Heart left ventricle (tissue), 13 donors: ENCODE data around the gene AHCYL2.

Source experiments
- CTCF ChIP-seq, 12 donors: fragments of 200-600 bp; sonication (generic) in 4 of 12; IDR thresholded peaks; one replicate each; pipeline versions ENCODE4 v1.5.0 to v1.8.0; 2018 to 2022; ENCODE audit warnings: antibody characterized with exemption in 12 of 12, mild to moderate bottlenecking in 5 of 12
- POLR2A ChIP-seq, 2 donors: fragments of 450-650 bp; IDR thresholded peaks; one replicate each; pipeline ENCODE4 v1.6.1; 2017; ENCODE audit warnings: antibody characterized with exemption in 2 of 2, mild to moderate bottlenecking in 2 of 2, moderate library complexity in 2 of 2
- donor health status: ischemic (EF 13 %, LVEDD 7.1; RV severe dilation, severe dysfunction).
- donor health status: DM: no; HTN: yes; CAD: no.
- donor health status: DM: no; HTN: no; CAD: no.
- donor health status: ischemic (EF 25% LVEDD 6.9; RV normal size, moderate dysfunction).
- donor health status: ischemic (EF 25% LVEDD 5.7; RV mildly dilated, moderate dysfunction).
- donor health status: ischemic (EF 35%, LVEDD 5.7; RV mildly dilated, moderate dysfunction).
- donor health status: nonischemic (EF 11% LVEDD 7.7; RV severe dilation, severe dysfunction).
- donor health status: DM: yes; HTN: yes; CAD: no.
- donor health status: PGD.
- donor health status: ischemic (EF 29% LVEDD 5.4; RV normal size, mild dysfunction).
- donor health status: nonischemic (EF 23%, LVEDD 6.1; RV moderate dilation, normal function).

DNA sequence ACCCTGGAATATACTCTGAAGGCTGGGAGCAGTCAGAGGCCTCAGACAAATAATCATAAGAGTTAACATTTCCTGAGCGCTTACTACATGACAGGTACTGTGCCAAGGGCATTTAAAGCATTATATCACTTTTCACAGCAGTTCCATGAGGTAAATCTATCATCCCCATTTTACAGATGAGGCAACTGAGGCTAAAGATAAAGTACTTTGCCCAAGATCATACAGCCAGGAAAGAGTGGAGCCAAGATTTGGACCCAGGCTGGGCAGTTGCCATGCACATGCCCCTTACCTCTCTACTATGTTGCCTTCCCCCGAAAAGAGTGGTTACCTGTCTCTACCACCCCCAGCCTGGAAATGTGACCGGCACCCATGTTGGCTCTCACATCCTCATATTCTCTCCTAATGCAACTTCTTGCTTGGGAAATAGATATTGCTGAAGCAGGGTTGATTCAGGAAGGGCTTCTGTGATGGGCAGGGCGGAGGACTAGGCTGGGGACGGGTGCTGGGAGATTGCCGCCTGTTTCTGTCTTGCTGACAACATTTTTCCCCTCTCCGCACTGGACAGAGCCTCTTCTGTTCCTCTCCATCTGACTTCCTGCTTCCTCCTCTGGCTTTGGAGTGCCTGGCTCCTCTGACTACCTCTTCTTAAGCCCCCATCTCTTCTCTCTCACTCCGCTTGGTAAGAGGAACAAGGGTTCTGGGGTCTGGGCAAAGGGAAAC, 22.6 kb upstream of the AHCYL2 start:
- no peak for TF ChIP-seq CTCF (IDR thresholded peaks at IDR 0.05)
- TF ChIP-seq POLR2A (IDR thresholded peaks at IDR 0.05) = no peak
